ENCODE data around the gene TLR10.

The TLR10 gene

DNA sequence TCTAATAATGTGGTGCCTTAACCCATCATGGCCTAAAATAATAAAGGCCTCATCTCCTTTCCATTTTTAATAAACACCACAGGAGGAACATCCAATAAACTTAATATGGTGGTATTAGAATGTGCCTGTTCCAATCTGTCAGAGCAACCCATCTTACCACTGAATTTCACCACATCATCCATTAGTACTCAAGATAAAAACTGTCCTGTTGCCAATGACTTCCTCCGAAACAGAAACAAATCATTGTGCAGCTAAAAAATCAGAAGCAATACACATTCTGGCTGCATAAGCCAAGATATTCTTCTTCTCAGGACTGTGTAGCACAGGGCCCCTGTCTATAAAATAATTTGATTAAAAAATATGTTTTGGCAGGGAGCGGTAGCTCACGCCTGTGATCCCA is 18.5 kb downstream of the TLR10 start:
- no peak for DNase-seq (ENCODE audit: low spot score)

DNA sequence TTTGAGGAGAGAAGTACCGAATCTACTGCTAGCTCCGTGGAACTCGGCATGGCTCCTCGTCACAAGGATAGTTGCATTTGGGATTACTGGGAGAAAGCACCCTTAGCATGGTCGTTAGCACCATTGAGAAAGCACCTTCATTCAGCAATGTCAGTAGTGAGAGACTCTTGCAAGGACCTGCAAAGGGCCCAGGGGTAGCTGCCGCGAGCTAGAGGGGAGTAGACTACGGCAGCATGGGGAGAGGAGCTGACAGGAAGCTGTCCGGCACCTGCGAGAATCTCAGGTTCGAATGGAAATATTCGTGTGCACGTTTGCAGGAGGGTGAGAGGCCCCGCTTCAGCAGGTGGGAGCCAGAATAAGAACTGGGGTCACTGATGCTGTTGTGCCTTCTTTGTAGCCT is 20.2 kb downstream of the TLR10 start:
- no peak for DNase-seq (ENCODE audit: low spot score)

GRCh38 chr4:38759790-38760122 is 23.0 kb downstream of the TLR10 start:
- no peak for DNase-seq (ENCODE audit: low spot score)

DNA sequence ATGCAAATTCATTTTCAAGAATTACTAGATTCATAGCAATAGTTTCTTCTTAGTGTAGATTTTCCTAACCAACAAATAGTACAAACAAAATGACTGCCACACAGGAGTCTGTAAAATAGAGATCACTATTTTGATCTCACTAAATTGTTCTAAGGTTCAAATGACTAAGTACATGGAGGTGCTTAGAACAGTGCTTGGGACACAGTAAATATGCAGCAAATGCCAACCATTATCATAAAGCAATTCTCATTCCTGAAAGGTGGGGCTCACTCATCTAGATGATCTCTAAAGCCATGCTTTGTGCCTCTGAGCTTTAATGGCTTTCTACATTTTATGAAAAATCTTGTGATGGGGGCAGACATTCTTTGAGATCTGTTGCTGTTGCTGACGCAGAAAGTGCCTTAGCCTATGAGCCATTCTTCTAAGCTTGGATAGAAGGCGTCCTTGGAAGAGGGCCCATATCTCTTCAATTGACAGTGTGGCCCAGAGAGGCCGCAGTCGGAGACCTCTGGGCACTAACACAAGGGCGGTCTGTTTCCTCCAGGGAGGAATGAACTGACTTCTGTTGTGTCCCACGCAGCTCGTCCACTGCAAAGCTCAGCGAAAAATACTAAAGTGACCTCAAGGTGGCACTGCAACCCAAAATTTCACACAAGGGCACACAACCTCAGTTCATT is 23.5 kb downstream of the TLR10 start:
- DNase-seq (ENCODE audit: low spot score) = peak; percentile 68

- peak; percentile 21 for DNase-seq (ENCODE audit: low spot score)
Measured at GRCh38 chr4:38757945-38758600, 24.7 kb downstream of the TLR10 start.

DNA sequence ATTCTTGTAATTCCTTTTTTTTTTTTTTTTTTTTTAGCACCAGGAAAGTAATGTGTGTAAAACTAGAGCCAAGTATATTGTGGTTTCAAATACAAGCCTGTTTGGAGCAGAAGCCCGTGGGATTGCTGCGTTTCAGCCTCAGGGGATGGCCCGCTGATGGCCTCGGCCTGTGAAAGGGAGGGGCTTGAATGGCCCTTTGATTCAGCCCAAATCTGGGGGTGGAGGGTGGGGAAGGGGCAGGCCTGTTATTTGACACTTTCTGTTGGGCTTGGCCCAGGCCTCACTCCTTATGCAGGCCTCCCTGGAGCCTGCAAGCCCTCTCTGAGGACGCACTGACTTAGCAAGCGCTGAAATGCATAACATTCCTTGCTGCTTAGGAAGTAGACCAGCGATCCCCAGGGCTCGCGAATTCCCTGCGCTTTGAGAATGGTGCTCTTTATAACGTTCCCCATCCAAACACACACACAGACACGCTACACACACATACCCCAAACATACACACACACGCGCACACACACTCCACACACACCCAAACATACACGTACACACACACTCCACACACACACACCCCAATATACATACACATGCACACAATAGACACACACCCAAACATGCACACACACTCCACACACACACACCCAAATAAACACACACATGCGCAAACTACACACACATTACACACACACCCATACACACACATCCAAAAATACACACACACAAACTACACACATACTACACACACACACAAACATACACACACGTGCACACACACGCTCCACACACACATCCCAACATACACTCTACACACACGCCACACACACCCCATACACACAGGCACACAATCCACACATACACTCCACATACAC is 29.6 kb downstream of the TLR10 start:
- peak; percentile 71 for DNase-seq (ENCODE audit: low spot score)

DNA sequence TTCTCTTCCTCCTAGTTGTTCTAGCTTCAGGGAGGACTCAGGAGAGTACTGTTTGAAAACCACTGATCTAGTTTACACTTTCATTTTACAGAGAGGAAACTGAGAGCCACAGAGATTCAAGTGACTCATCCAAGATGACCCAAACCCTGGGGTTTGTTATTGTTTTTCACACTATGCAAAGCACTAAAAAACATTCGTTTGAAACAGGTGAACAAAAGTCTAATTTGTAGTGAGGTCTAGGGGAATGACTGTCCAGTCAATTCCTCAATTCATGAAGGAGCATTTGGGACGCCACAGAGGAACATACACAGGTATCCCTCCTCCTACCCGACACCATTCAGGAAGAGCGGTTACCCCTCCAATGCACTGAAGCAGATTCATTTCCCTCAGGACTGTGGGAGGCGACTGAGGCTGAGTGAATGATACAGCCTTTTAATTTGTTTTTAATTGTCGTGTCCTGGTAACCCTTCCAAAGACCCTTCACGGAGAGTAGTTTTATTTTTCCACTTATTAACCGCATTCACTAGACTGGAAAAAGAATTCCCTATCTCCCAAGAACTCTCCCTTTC is 30.3 kb downstream of the TLR10 start:
- DNase-seq (ENCODE audit: low spot score) = no peak

- no peak for DNase-seq (ENCODE audit: low spot score)
Measured at GRCh38 chr4:38751341-38752010, 31.3 kb downstream of the TLR10 start.

DNA sequence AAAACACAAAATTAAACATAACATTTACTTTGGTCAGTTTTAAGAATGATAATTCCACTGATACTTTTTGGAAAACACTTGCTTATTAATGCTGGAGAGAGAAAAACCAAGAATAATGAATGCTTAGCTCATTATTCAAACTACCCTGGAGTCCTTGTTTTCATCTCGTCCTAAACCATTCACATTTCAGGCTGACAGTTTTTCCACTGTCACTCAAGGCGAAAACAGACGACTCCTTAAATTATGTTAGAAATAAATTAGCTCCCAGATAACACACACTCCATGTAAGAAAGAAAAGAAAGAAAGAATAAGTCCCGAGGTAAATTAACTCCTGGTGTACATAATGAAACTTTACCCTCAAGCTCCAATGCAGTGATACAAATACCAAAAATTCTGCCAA is 33.5 kb downstream of the TLR10 start:
- DNase-seq (ENCODE audit: low spot score) = no peak

DNA sequence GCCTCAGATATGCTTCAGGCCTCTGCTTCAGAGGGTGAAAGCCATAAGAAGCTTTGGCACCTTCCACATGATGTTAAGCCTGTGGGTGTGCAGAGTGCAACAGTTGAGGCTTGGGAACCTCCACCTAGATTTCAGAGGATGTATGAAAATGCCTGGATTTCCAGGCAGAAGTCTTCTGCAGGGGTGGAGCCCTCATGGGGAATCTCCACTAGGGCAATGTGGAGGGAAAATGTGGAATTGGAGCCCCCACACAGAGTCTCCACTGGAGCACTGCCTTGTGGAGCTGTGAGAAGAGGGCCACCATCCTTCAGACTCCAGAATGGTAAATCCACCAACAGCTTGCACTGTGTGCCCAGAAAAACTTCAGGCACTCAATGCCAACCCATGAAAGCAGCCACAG is 35.2 kb downstream of the TLR10 start:
- no peak for DNase-seq (ENCODE audit: low spot score)

GRCh38 chr4:38745881-38746280 is 36.9 kb downstream of the TLR10 start:
- DNase-seq (ENCODE audit: low spot score) = no peak

- peak; percentile 9 for DNase-seq (ENCODE audit: low spot score)
Measured at GRCh38 chr4:38743866-38744265, 38.9 kb downstream of the TLR10 start.

- no peak for DNase-seq (ENCODE audit: low spot score)
Measured at GRCh38 chr4:38740303-38740702, 42.5 kb downstream of the TLR10 start.

GRCh38 chr4:38738940-38739803 is 43.6 kb downstream of the TLR10 start:
- no peak for DNase-seq (ENCODE audit: low spot score)

- no peak for DNase-seq (ENCODE audit: low spot score)
Measured at GRCh38 chr4:38735870-38736269, 46.9 kb downstream of the TLR10 start.

GRCh38 chr4:38734911-38735310 is 47.9 kb downstream of the TLR10 start:
- no peak for DNase-seq (ENCODE audit: low spot score)

GRCh38 chr4:38734446-38734845 is 48.3 kb downstream of the TLR10 start:
- DNase-seq (ENCODE audit: low spot score) = no peak

- no peak for DNase-seq (ENCODE audit: low spot score)
Measured at GRCh38 chr4:38733663-38734062, 49.1 kb downstream of the TLR10 start.

- peak; percentile 62 for DNase-seq (ENCODE audit: low spot score)
Measured at GRCh38 chr4:38730830-38731646, 51.8 kb downstream of the TLR10 start.

GRCh38 chr4:38730493-38730829 is 52.3 kb downstream of the TLR10 start:
- DNase-seq (ENCODE audit: low spot score) = no peak

Data from cerebellar cortex (tissue), 1 donor.